AG04450 (cell line): ENCODE data around the gene TTLL7. TPM values are rescaled to one million over a fixed set of nuclear protein-coding genes. Genes with fewer than 3 reads are reported as not detected.

Source experiments
- CTCF ChIA-PET: fragments of 300-600, 350-600 bp; formaldehyde crosslinking; extraction: SDS; loops from one replicate; lab custom pipeline; 2022; ENCODE audit warnings: antibody characterized with exemption, inconsistent platforms; lab: Charles Lee
- POLR2A ChIA-PET: fragments of 350-600 bp; formaldehyde crosslinking; extraction: SDS; loops from one replicate; lab custom pipeline; 2021; ENCODE audit warnings: antibody characterized with exemption, inconsistent platforms; lab: Yijun Ruan, JAX
- DNase-seq: peaks from one replicate; pipeline ENCODE4 v3.0.0-alpha.2; 2011; ENCODE audit warnings: low read depth, low spot score
- H3K27ac ChIP-seq: one replicate; pipeline ENCODE4 v1.5.1; 2012; ENCODE audit warnings: low read depth, low read length, control low read depth
- H3K27me3 ChIP-seq: one replicate; pipeline ENCODE4 v1.6.0; 2012; ENCODE audit warnings: low read length; ENCODE audit not compliant: control insufficient read depth, insufficient read depth
- H3K4me3 ChIP-seq: 2 replicates; pipeline ENCODE4 v1.5.1; 2011; ENCODE audit warnings: mild to moderate bottlenecking, low read depth, low read length, control low read depth
- H3K9me3 ChIP-seq: 2 replicates; pipeline ENCODE4 v1.5.1; 2012; ENCODE audit warnings: low read length; ENCODE audit not compliant: control insufficient read depth, insufficient read depth
- CTCF ChIP-seq: IDR thresholded peaks from 2 replicates; pipeline ENCODE4 v1.5.1; 2011; ENCODE audit warnings: low read depth, low read length, control low read depth, inconsistent platforms
- polyA plus RNA-seq: library from polyadenylated mRNA; depleted of rRNA; stranded (reverse); fragments of >200 nt; gene quantifications from 2 replicates; pipeline ENCODE4 v1.2.3, GENCODE V29; 2011

TTLL7 gene
- polyA plus RNA-seq, 1 experiment: 17.9 TPM

GRCh38 chr1:83998205-83998497 lies 781 bp downstream of the TTLL7 start:
- Histone ChIP-seq H3K27ac (no peak overlapping the region), H3K4me3 (peak overlapping the region; percentile 83), H3K27me3 (no peaks in the 10 kb centered on the region), H3K9me3 (no peaks in the 10 kb centered on the region)
- TF ChIP-seq CTCF: no peak
- ChIA-PET POLR2A (interaction anchor here (0.6 to 1.9 kb wide), 3 partner anchors 10 to 79 kb away, joined by 3 to 6 read pairs (median 3); no protein-coding TSS in a partner anchor), CTCF (interaction anchor here (0.8 kb wide), 1 partner anchor 113 kb away, joined by 3 read pairs; no protein-coding TSS in a partner anchor)
- no peak for DNase-seq

- no peak overlapping the region for H3K27ac ChIP-seq
- CTCF ChIA-PET: no interaction called here
- POLR2A ChIA-PET: no interaction called here
- H3K9me3 ChIP-seq: no peaks in the 10 kb centered on the region
- DNase-seq: no peak
- TF ChIP-seq CTCF: no peak
- no peak overlapping the region for H3K4me3 ChIP-seq
- no peaks in the 10 kb centered on the region for H3K27me3 ChIP-seq
Measured at GRCh38 chr1:83997631-83998030, 1.3 kb downstream of the TTLL7 start.

GRCh38 chr1:83996621-83997020 lies 2.3 kb downstream of the TTLL7 start:
- DNase-seq: peak; percentile 30
- no peak for TF ChIP-seq CTCF
- ChIA-PET POLR2A (no interaction called here), CTCF (no interaction called here)
- Histone ChIP-seq H3K4me3 (no peak overlapping the region), H3K27ac (no peak overlapping the region), H3K9me3 (no peaks in the 10 kb centered on the region), H3K27me3 (no peaks in the 10 kb centered on the region)

- DNase-seq: no peak
- Histone ChIP-seq H3K9me3 (no peaks in the 10 kb centered on the region), H3K4me3 (no peak overlapping the region), H3K27ac (no peak overlapping the region), H3K27me3 (no peaks in the 10 kb centered on the region)
- ChIA-PET CTCF (no interaction called here), POLR2A (no interaction called here)
- TF ChIP-seq CTCF: no peak
Measured at GRCh38 chr1:83996191-83996590, 2.7 kb downstream of the TTLL7 start.

- DNase-seq: no peak
- ChIA-PET CTCF (no interaction called here), POLR2A (no interaction called here)
- H3K27me3 ChIP-seq: no peaks in the 10 kb centered on the region
- no peak overlapping the region for H3K4me3 ChIP-seq
- no peak for TF ChIP-seq CTCF
- H3K9me3 ChIP-seq: no peaks in the 10 kb centered on the region
- no peak overlapping the region for H3K27ac ChIP-seq
Measured at GRCh38 chr1:83995649-83996048, 3.3 kb downstream of the TTLL7 start.
